Epithelial cell of esophagus (primary cell): ENCODE results near the gene SPPL2C.
"Not testable (repeated sequence)": the region's sequence is repeated elsewhere in the genome, so short reads cannot be mapped to it uniquely, and the experiment has no call there.

ENCODE experiments used
- DNase-seq: peaks from one replicate; pipeline ENCODE4 v3.0.0; 2010; ENCODE audit warnings: low read depth
- H3K4me3 ChIP-seq: 2 replicates; pipeline ENCODE4 v1.5.1; 2011; ENCODE audit warnings: mild to moderate bottlenecking, low read length, control low read depth
- CTCF ChIP-seq: IDR thresholded peaks from 2 replicates; pipeline ENCODE4 v1.5.1; 2011; ENCODE audit warnings: low read depth, mild to moderate bottlenecking, low read length, control low read depth, inconsistent platforms; ENCODE audit not compliant: insufficient read depth; ENCODE audit errors: missing control alignments

The SPPL2C gene

GRCh38 chr17:45854209-45854608, 9.5 kb downstream of the SPPL2C start:
- TF ChIP-seq CTCF: no peak
- H3K4me3 ChIP-seq: no peak overlapping the region
- DNase-seq: no peak

- no peak for DNase-seq
- no peak for TF ChIP-seq CTCF
- no peak overlapping the region for H3K4me3 ChIP-seq
These were observed 11.1 kb downstream of the SPPL2C start for GRCh38 chr17:45855691-45856336.

GRCh38 chr17:45857977-45858708, 13.5 kb downstream of the SPPL2C start:
- peak; percentile 56 for DNase-seq
- no peak for TF ChIP-seq CTCF
- no peak overlapping the region for H3K4me3 ChIP-seq

- no peak for TF ChIP-seq CTCF
- no peak for DNase-seq
- no peak overlapping the region for H3K4me3 ChIP-seq
These were observed 16.5 kb downstream of the SPPL2C start for GRCh38 chr17:45861165-45861564.

GRCh38 chr17:45862127-45862526, 17.4 kb downstream of the SPPL2C start:
- DNase-seq: not testable (repeated sequence)

GRCh38 chr17:45863857-45864654, 19.4 kb downstream of the SPPL2C start:
- TF ChIP-seq CTCF: no peak
- H3K4me3 ChIP-seq: no peak overlapping the region
- DNase-seq: no peak

More at GRCh38 chr17:45862127-45862526, 17.4 kb downstream of the SPPL2C start:
- H3K4me3 ChIP-seq: not testable (repeated sequence)

- no peak for DNase-seq
- TF ChIP-seq CTCF: no peak
- no peak overlapping the region for H3K4me3 ChIP-seq
These were observed 22.5 kb downstream of the SPPL2C start for GRCh38 chr17:45867171-45867570.
